ENCODE results near the gene IGF2R.

DNA sequence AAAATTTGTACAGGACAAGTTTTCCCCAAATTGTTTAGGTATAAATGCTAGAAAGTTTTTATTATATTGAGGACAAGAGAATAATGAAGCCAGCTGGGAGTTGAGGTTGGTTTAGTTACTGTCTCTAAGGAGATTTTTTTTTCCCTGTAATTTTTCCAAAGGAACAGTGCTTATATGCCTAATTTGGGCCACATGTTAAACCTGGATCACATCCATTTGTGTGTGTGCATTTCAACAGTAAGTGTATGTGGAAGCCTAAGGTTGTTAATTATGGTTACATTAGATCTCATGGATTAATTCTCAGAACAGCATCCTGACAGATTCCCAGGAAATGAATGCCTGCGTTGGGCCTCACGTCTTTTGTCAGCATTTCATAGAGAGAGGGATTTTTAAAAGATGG, 4.5 kb downstream of the IGF2R start:
- TF ChIP-seq, protein P1, sequence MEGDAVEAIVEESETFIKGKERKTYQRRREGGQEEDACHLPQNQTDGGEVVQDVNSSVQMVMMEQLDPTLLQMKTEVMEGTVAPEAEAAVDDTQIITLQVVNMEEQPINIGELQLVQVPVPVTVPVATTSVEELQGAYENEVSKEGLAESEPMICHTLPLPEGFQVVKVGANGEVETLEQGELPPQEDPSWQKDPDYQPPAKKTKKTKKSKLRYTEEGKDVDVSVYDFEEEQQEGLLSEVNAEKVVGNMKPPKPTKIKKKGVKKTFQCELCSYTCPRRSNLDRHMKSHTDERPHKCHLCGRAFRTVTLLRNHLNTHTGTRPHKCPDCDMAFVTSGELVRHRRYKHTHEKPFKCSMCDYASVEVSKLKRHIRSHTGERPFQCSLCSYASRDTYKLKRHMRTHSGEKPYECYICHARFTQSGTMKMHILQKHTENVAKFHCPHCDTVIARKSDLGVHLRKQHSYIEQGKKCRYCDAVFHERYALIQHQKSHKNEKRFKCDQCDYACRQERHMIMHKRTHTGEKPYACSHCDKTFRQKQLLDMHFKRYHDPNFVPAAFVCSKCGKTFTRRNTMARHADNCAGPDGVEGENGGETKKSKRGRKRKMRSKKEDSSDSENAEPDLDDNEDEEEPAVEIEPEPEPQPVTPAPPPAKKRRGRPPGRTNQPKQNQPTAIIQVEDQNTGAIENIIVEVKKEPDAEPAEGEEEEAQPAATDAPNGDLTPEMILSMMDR (IDR thresholded peaks at IDR 0.05): no peak
- TF ChIP-seq POLR2A (IDR thresholded peaks at IDR 0.05): no peak

Data from lower leg skin (tissue), 3 donors.